SK-N-SH (cell line): ENCODE data around the gene MAMDC2. TPM values are rescaled to one million over a fixed set of nuclear protein-coding genes. Genes with fewer than 3 reads are reported as not detected.
A peak's percentile ranks its signal among the peaks of the same experiment; 100 is the strongest.

Experiments
- CTCF ChIA-PET: fragments of 300-600, 350-600 bp; formaldehyde crosslinking; extraction: SDS; loops from one replicate; lab custom pipeline; 2021; lab: Yijun Ruan, JAX
- POLR2A ChIA-PET: fragments of 350-600 bp; sonication (Branson Sonifier 250); formaldehyde crosslinking; extraction: SDS; loops from one replicate; lab custom pipeline; 2020; ENCODE audit warnings: antibody characterized with exemption, inconsistent platforms; lab: Yijun Ruan, JAX
- DNase-seq: peaks from one replicate; pipeline ENCODE4 v3.0.0; 2012
- H2AFZ ChIP-seq: fragments of 200-600 bp; sonication (generic); 2 replicates; pipeline ENCODE4 v1.8.1; 2016; ENCODE audit warnings: antibody characterized with exemption, mild to moderate bottlenecking, low read depth
- H3F3A ChIP-seq: fragments of 200-600 bp; sonication (generic); replicated peaks from 2 replicates; pipeline ENCODE3; 2016; ENCODE audit warnings: antibody characterized with exemption, mild to moderate bottlenecking; ENCODE audit not compliant: insufficient read depth
- H3K27ac ChIP-seq, 2 experiments: fragments of 200-500 bp in 1 of 2; fragments of 200-600 bp in 1 of 2; sonication (Bioruptor generic) in 1 of 2; sonication (generic), shearing (Covaris generic) in 1 of 2; 2 replicates each; pipeline versions ENCODE4 v1.5.1 to v1.6.1; 2014 to 2016; ENCODE audit warnings: low read depth in 2 of 2, inconsistent platforms in 1 of 2, low read length in 1 of 2, mild to moderate bottlenecking in 1 of 2, mixed read lengths in 1 of 2
- H3K27me3 ChIP-seq: fragments of 200-600 bp; sonication (generic), shearing (Covaris generic); 2 replicates; pipeline ENCODE4 v1.6.1; 2016; ENCODE audit warnings: mixed run types; ENCODE audit not compliant: insufficient read depth
- H3K36me3 ChIP-seq, 2 experiments: fragments of 200-500 bp in 1 of 2; fragments of 200-600 bp in 1 of 2; sonication (Bioruptor generic) in 1 of 2; sonication (generic) in 1 of 2; replicated peaks in 1 of 2; 2 replicates each; pipeline versions ENCODE3 to v1.5.1; 2014 to 2016; ENCODE audit warnings: low read length in 1 of 2, mild to moderate bottlenecking in 1 of 2; ENCODE audit not compliant: insufficient read depth in 2 of 2, control insufficient read depth in 1 of 2
- H3K4me1 ChIP-seq, 2 experiments: fragments of 200-500 bp in 1 of 2; fragments of 200-600 bp in 1 of 2; sonication (Bioruptor generic) in 1 of 2; sonication (generic), shearing (Covaris generic) in 1 of 2; 2 replicates each; pipeline versions ENCODE4 v1.5.1 to v1.6.1; 2014 to 2016; ENCODE audit warnings: low read depth in 1 of 2, low read length in 1 of 2, mixed run types in 1 of 2; ENCODE audit not compliant: insufficient read depth in 2 of 2, control insufficient read depth in 1 of 2
- H3K4me2 ChIP-seq: fragments of 200-600 bp; sonication (generic), shearing (Covaris generic); 2 replicates; pipeline ENCODE4 v1.6.1; 2017; ENCODE audit warnings: mixed run types
- H3K4me3 ChIP-seq, 2 experiments: fragments of 200-500 bp in 1 of 2; fragments of 200-600 bp in 1 of 2; sonication (Bioruptor generic) in 1 of 2; sonication (generic), shearing (Covaris generic) in 1 of 2; 2 replicates each; pipeline versions ENCODE4 v1.5.1 to v1.8.1; 2014 to 2016; ENCODE audit warnings: low read depth in 2 of 2, inconsistent platforms in 1 of 2, low read length in 1 of 2, mild to moderate bottlenecking in 1 of 2, mixed read lengths in 1 of 2, moderate library complexity in 1 of 2
- H3K79me2 ChIP-seq: fragments of 200-600 bp; sonication (generic); 2 replicates; pipeline ENCODE4 v1.8.1; 2017; ENCODE audit warnings: mild to moderate bottlenecking; ENCODE audit not compliant: insufficient read depth
- H3K9ac ChIP-seq: fragments of 200-600 bp; sonication (generic); 2 replicates; pipeline ENCODE4 v1.6.1; 2017; ENCODE audit warnings: mixed run types
- H3K9me2 ChIP-seq: fragments of 200-600 bp; sonication (generic); 2 replicates; pipeline ENCODE4 v1.6.1; 2017; ENCODE audit warnings: mixed run types
- H3K9me3 ChIP-seq: fragments of 200-600 bp; sonication (generic); 2 replicates; pipeline ENCODE4 v1.6.1; 2017; ENCODE audit warnings: mixed run types, mild to moderate bottlenecking, moderate library complexity
- H4K20me1 ChIP-seq: fragments of 200-600 bp; sonication (generic); 2 replicates; pipeline ENCODE4 v1.6.1; 2017; ENCODE audit warnings: mild to moderate bottlenecking, mixed run types; ENCODE audit not compliant: insufficient read depth
- FOSL2 ChIP-seq: IDR thresholded peaks from 2 replicates; pipeline ENCODE4 v1.4.0; 2012; ENCODE audit warnings: low read depth, mild to moderate bottlenecking, moderate library complexity, borderline replicate concordance
- FOXJ3 ChIP-seq: sonication (generic); formaldehyde crosslinking; IDR thresholded peaks from 2 replicates; pipeline ENCODE4 v1.5.1; 2020; ENCODE audit warnings: mild to moderate bottlenecking, missing genetic modification reagents
- GABPA ChIP-seq: IDR thresholded peaks from 2 replicates; pipeline ENCODE4 v1.4.0; 2012; ENCODE audit warnings: low read depth, mild to moderate bottlenecking
- GATA2 ChIP-seq: sonication (generic); formaldehyde crosslinking; IDR thresholded peaks from 2 replicates; pipeline ENCODE4 v1.5.0; 2020; ENCODE audit warnings: mild to moderate bottlenecking, missing genetic modification reagents
- MEF2A ChIP-seq: IDR thresholded peaks from 2 replicates; pipeline ENCODE4 v1.4.0; 2012; ENCODE audit warnings: low read depth, borderline replicate concordance
- MXI1 ChIP-seq: IDR thresholded peaks from 2 replicates; pipeline ENCODE4 v1.6.1; 2012; ENCODE audit warnings: mild to moderate bottlenecking, low read depth, low read length, improper control_type of control experiment
- NRF1 ChIP-seq: IDR thresholded peaks from 2 replicates; pipeline ENCODE4 v1.6.1; 2012; ENCODE audit warnings: low read depth, mild to moderate bottlenecking, low read length
- POLR2AphosphoS5 ChIP-seq: IDR thresholded peaks from 2 replicates; pipeline ENCODE4 v1.6.1; 2012; ENCODE audit warnings: low read depth, low read length
- SIN3A ChIP-seq: IDR thresholded peaks from 2 replicates; pipeline ENCODE4 v1.6.1; 2012; ENCODE audit warnings: low read depth, mild to moderate bottlenecking, low read length, moderate library complexity, borderline replicate concordance
- TEAD4 ChIP-seq: IDR thresholded peaks from 2 replicates; pipeline ENCODE4 v1.4.0; 2012; ENCODE audit warnings: mild to moderate bottlenecking, borderline replicate concordance; ENCODE audit not compliant: insufficient read depth
- WGBS: methylation state at CpG from one replicate; pipeline ENCODE4 v1.1.6; 2017; ENCODE audit warnings: low lambda C conversion rate; 5-methylcytosine and 5-hydroxymethylcytosine counted together
- polyA plus RNA-seq, 3 experiments: library from polyadenylated mRNA; depleted of rRNA; stranded (reverse); fragments of >200 nt; gene quantifications; 2 replicates each; pipeline ENCODE4 v1.2.3, GENCODE V29; 2012
- TF ChIP-seq, protein P1 (sequence below): IDR thresholded peaks from 2 replicates; pipeline ENCODE4; 2012
- TF ChIP-seq, protein P2 (sequence below): IDR thresholded peaks from 2 replicates; pipeline ENCODE4 v1.4.0; 2012; ENCODE audit warnings: low read depth, borderline replicate concordance
- TF ChIP-seq, protein P3 (sequence below): IDR thresholded peaks from 2 replicates; pipeline ENCODE4 v1.4.0; 2012; ENCODE audit warnings: low read depth, borderline replicate concordance
- TF ChIP-seq, protein P4 (sequence below): fragments of 200-600 bp; sonication (generic); IDR thresholded peaks from 2 replicates; pipeline ENCODE4 v1.6.1; 2017; ENCODE audit warnings: antibody characterized with exemption, mild to moderate bottlenecking, moderate library complexity

The MAMDC2 gene
- polyA plus RNA-seq, 1 of the 3 experiments (the other 2 are of a cell fraction) = not detected

DNA sequence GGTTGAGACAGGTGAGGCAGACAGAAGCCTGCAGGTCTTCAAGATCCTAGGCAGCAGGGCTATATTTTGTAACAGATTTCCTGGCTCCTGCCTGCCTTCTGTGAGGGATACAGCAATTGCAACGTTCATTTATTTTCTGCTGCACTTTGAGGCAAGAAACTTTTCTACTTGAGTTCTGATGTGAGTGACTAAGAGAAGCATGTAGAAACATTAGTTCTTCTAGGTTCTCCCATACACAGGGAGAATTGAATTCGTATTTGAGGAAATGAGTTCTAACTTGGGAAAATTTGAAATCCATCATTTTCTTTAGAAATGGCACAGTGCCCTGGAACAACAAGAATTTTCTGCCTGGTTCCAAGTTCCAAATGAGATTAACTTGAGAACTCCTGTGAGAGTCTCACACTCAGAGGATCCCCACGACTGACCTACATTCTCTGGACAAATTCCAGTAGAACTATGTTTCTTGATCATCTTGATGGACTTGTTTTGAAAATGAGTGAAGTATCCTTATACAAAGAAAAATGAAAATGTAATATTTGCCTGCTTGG lies 15.0 kb downstream of the MAMDC2 start:
- TF ChIP-seq MXI1 = no peak
- no peak for TF ChIP-seq GABPA
- TF ChIP-seq POLR2AphosphoS5 = no peak
- TF ChIP-seq NRF1 = no peak
- no peak for TF ChIP-seq SIN3A
- TF ChIP-seq FOSL2 = no peak
- TF ChIP-seq TEAD4 = no peak
- TF ChIP-seq, protein P1, sequence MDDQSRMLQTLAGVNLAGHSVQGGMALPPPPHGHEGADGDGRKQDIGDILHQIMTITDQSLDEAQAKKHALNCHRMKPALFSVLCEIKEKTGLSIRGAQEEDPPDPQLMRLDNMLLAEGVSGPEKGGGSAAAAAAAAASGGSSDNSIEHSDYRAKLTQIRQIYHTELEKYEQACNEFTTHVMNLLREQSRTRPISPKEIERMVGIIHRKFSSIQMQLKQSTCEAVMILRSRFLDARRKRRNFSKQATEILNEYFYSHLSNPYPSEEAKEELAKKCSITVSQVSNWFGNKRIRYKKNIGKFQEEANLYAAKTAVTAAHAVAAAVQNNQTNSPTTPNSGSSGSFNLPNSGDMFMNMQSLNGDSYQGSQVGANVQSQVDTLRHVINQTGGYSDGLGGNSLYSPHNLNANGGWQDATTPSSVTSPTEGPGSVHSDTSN = no peak
- TF ChIP-seq, protein P2, sequence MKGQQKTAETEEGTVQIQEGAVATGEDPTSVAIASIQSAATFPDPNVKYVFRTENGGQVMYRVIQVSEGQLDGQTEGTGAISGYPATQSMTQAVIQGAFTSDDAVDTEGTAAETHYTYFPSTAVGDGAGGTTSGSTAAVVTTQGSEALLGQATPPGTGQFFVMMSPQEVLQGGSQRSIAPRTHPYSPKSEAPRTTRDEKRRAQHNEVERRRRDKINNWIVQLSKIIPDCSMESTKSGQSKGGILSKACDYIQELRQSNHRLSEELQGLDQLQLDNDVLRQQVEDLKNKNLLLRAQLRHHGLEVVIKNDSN = no peak
- TF ChIP-seq GATA2 = no peak
- TF ChIP-seq, protein P3, sequence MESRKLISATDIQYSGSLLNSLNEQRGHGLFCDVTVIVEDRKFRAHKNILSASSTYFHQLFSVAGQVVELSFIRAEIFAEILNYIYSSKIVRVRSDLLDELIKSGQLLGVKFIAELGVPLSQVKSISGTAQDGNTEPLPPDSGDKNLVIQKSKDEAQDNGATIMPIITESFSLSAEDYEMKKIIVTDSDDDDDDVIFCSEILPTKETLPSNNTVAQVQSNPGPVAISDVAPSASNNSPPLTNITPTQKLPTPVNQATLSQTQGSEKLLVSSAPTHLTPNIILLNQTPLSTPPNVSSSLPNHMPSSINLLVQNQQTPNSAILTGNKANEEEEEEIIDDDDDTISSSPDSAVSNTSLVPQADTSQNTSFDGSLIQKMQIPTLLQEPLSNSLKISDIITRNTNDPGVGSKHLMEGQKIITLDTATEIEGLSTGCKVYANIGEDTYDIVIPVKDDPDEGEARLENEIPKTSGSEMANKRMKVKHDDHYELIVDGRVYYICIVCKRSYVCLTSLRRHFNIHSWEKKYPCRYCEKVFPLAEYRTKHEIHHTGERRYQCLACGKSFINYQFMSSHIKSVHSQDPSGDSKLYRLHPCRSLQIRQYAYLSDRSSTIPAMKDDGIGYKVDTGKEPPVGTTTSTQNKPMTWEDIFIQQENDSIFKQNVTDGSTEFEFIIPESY = no peak
- no peak for TF ChIP-seq FOXJ3
- TF ChIP-seq, protein P4, sequence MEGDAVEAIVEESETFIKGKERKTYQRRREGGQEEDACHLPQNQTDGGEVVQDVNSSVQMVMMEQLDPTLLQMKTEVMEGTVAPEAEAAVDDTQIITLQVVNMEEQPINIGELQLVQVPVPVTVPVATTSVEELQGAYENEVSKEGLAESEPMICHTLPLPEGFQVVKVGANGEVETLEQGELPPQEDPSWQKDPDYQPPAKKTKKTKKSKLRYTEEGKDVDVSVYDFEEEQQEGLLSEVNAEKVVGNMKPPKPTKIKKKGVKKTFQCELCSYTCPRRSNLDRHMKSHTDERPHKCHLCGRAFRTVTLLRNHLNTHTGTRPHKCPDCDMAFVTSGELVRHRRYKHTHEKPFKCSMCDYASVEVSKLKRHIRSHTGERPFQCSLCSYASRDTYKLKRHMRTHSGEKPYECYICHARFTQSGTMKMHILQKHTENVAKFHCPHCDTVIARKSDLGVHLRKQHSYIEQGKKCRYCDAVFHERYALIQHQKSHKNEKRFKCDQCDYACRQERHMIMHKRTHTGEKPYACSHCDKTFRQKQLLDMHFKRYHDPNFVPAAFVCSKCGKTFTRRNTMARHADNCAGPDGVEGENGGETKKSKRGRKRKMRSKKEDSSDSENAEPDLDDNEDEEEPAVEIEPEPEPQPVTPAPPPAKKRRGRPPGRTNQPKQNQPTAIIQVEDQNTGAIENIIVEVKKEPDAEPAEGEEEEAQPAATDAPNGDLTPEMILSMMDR = no peak
- TF ChIP-seq MEF2A = no peak

More for the DNA sequence above, 15.0 kb downstream of the MAMDC2 start:
- Histone ChIP-seq H3K79me2 (no peaks in the 10 kb centered on the region), H4K20me1 (no peaks in the 10 kb centered on the region), H3K9me2 (no peaks in the 10 kb centered on the region), H3F3A (peaks cover 6% of the 10 kb centered on the region), H3K4me1 (peaks cover 0 to 8% of the 10 kb centered on the region in 2 experiments; a peak in 1 of 4 replicates), H3K4me3 (no peak overlapping the region), H3K9ac (no peak overlapping the region), H2AFZ (no peak overlapping the region), H3K27me3 (no peaks in the 10 kb centered on the region), H3K9me3 (no peaks in the 10 kb centered on the region), H3K36me3 (no peaks in the 10 kb centered on the region), H3K27ac (peak overlapping the region in 1 of 2 experiments; percentile 32; a peak in 1 of 4 replicates), H3K4me2 (no peak overlapping the region)
- ChIA-PET CTCF (no interaction called here), POLR2A (no interaction called here)
- 10% methylated on average over 3 of the region's 3 CpGs for WGBS
- no peak for DNase-seq
